HG03460 (cell line): Measurements from ENCODE around the gene ELAVL2.

Experiments used
- ATAC-seq: cut with Tn5 transposase; IDR thresholded peaks from one replicate; pipeline ENCODE4 v1.9.1; 2021; ENCODE audit not compliant: unreplicated experiment

Gene ELAVL2

GRCh38 chr9:23826120-23826629 lies at the start of gene ELAVL2:
Gene ELAVL2 (minus strand): TSS chr9:23826240. CDS start chr9:23762234, 64,006 bp downstream.
- no peak for ATAC-seq

GRCh38 chr9:23858234-23858633 lies 32.2 kb upstream of the ELAVL2 start:
- no peak for ATAC-seq

- ATAC-seq: no peak
Measured at GRCh38 chr9:23855873-23856604, 30.0 kb upstream of the ELAVL2 start.

GRCh38 chr9:23850690-23851629 lies 24.9 kb upstream of the ELAVL2 start:
- no peak for ATAC-seq

- no peak for ATAC-seq
Measured at GRCh38 chr9:23850242-23850689, 24.2 kb upstream of the ELAVL2 start.

- ATAC-seq: no peak
Measured at GRCh38 chr9:23849379-23850035, 23.5 kb upstream of the ELAVL2 start.

GRCh38 chr9:23842565-23843129 lies 16.6 kb upstream of the ELAVL2 start:
- ATAC-seq: no peak

- no peak for ATAC-seq
Measured at GRCh38 chr9:23841304-23841703, 15.3 kb upstream of the ELAVL2 start.

GRCh38 chr9:23837038-23837437 lies 11.0 kb upstream of the ELAVL2 start:
- no peak for ATAC-seq

- ATAC-seq: no peak
Measured at GRCh38 chr9:23830929-23831730, 5.1 kb upstream of the ELAVL2 start.

GRCh38 chr9:23830476-23830805 lies 4.4 kb upstream of the ELAVL2 start:
- no peak for ATAC-seq

- no peak for ATAC-seq
Measured at GRCh38 chr9:23829580-23830475, 3.8 kb upstream of the ELAVL2 start.

- no peak for ATAC-seq
Measured at GRCh38 chr9:23825700-23826099, 340 bp downstream of the ELAVL2 start.

GRCh38 chr9:23824830-23825591 lies 1.0 kb downstream of the ELAVL2 start:
- ATAC-seq: no peak

GRCh38 chr9:23823986-23824829 lies 1.8 kb downstream of the ELAVL2 start:
- ATAC-seq: no peak

GRCh38 chr9:23823269-23823668 lies 2.8 kb downstream of the ELAVL2 start:
- ATAC-seq: no peak
